K562 (cell line): ENCODE data around the gene MALAT1. TPM values are rescaled to one million over a fixed set of nuclear protein-coding genes. Genes with fewer than 3 reads are reported as not detected.

Experiments used
- AFF4 ChIP-seq: sonication (generic); formaldehyde crosslinking; IDR thresholded peaks from 2 replicates; pipeline ENCODE4 v1.8.0; 2023; ENCODE audit warnings: mild to moderate bottlenecking, missing genetic modification reagents
- ATF3 ChIP-seq, 2 experiments: fragments of 450-650 bp in 1 of 2; sonication (generic) in 1 of 2; formaldehyde crosslinking in 1 of 2; IDR thresholded peaks in 1 of 2; conservative IDR thresholded peaks in 1 of 2; 2 replicates each; pipeline versions ENCODE4 v1.6.1 to v1.8.1; 2016 to 2023; ENCODE audit warnings: mild to moderate bottlenecking in 2 of 2, moderate library complexity in 2 of 2, inconsistent platforms in 1 of 2, missing genetic modification reagents in 1 of 2
- BRD4 ChIP-seq: fragments of 200-600 bp; sonication (generic); IDR thresholded peaks from 2 replicates; pipeline ENCODE4 v1.6.1; 2017; ENCODE audit warnings: inconsistent platforms
- C11orf30 ChIP-seq: fragments of 450-650 bp; IDR thresholded peaks from 2 replicates; pipeline ENCODE4 v1.6.1; 2016; ENCODE audit warnings: low read depth, mild to moderate bottlenecking
- CHD4 ChIP-seq: fragments of 200-600 bp; sonication (generic); IDR thresholded peaks from 3 replicates; pipeline ENCODE4 v1.6.1; 2012; ENCODE audit warnings: low read depth, mild to moderate bottlenecking, mixed read lengths, low read length, inconsistent platforms; ENCODE audit not compliant: insufficient read depth, insufficient replicate concordance, poor library complexity, severe bottlenecking
- CREM ChIP-seq: IDR thresholded peaks from 2 replicates; pipeline ENCODE4 v1.6.1; 2014; ENCODE audit warnings: antibody characterized with exemption, low read depth
- DDX20 ChIP-seq: fragments of 450-650 bp; IDR thresholded peaks from 2 replicates; pipeline ENCODE4 v1.6.1; 2016; ENCODE audit warnings: missing genetic modification characterization, low read depth, mild to moderate bottlenecking, missing compliant biosample characterization, moderate library complexity
- EWSR1 ChIP-seq: fragments of 450-650 bp; IDR thresholded peaks from 2 replicates; pipeline ENCODE4 v1.6.1; 2018; ENCODE audit warnings: borderline replicate concordance, mild to moderate bottlenecking, low read depth, moderate library complexity; ENCODE audit not compliant: partially characterized antibody
- GTF2E2 ChIP-seq: fragments of 200-800 bp; sonication (Bioruptor generic); IDR thresholded peaks from 2 replicates; pipeline ENCODE4 v1.6.1; 2016; ENCODE audit warnings: missing genetic modification characterization, missing compliant biosample characterization
- HLTF ChIP-seq: fragments of 450-650 bp; IDR thresholded peaks from 2 replicates; pipeline ENCODE4 v1.6.1; 2016
- KDM1A ChIP-seq, 2 experiments: fragments of 450-650 bp; IDR thresholded peaks; 2 replicates each; pipeline ENCODE4 v1.6.1; 2016; ENCODE audit warnings: mild to moderate bottlenecking in 2 of 2
- MEIS2 ChIP-seq: fragments of 450-650 bp; IDR thresholded peaks from 2 replicates; pipeline ENCODE4 v1.6.1; 2014; ENCODE audit warnings: mild to moderate bottlenecking; ENCODE audit not compliant: partially characterized antibody
- MXD1 ChIP-seq: fragments of 250-450 bp; sonication (Bioruptor Pico); IDR thresholded peaks from 2 replicates; pipeline ENCODE4 v1.8.0; 2021; ENCODE audit warnings: borderline replicate concordance, mild to moderate bottlenecking, moderate library complexity; ENCODE audit not compliant: poor library complexity, severe bottlenecking
- MYC ChIP-seq, 2 experiments: fragments of 250-450 bp in 1 of 2; sonication (Bioruptor Pico) in 1 of 2; IDR thresholded peaks; 2 replicates each; pipeline versions ENCODE4 v1.5.1 to v1.6.1; 2012 to 2021; ENCODE audit warnings: low read depth in 2 of 2, borderline replicate concordance in 1 of 2, improper control_type of control experiment in 1 of 2, low read length in 1 of 2, mild to moderate bottlenecking in 1 of 2, moderate library complexity in 1 of 2
- OTX1 ChIP-seq: fragments of 450-650 bp; formaldehyde crosslinking; IDR thresholded peaks from 2 replicates; pipeline ENCODE4 v1.4.0; 2022; ENCODE audit warnings: mild to moderate bottlenecking
- SMARCA4 ChIP-seq: fragments of 450-650 bp; IDR thresholded peaks from 2 replicates; pipeline ENCODE4 v1.6.1; 2016
- SRSF1 ChIP-seq: fragments of 200-400 bp; formaldehyde crosslinking; IDR thresholded peaks from 2 replicates; pipeline ENCODE4 v1.6.1; 2017; ENCODE audit warnings: mild to moderate bottlenecking, low read depth, low read length, moderate library complexity
- TCF15 ChIP-seq: fragments of 250-450 bp; sonication (Bioruptor Pico); IDR thresholded peaks from 2 replicates; pipeline ENCODE4 v1.8.0; 2022; ENCODE audit warnings: moderate library complexity, mild to moderate bottlenecking, inconsistent platforms
- TCF7L2 ChIP-seq: fragments of 150-350 bp; IDR thresholded peaks from 2 replicates; pipeline ENCODE4 v1.6.1; 2016; ENCODE audit warnings: low read depth, mild to moderate bottlenecking, low read length, moderate library complexity
- ZC3H8 ChIP-seq: fragments of 450-650 bp; IDR thresholded peaks from 2 replicates; pipeline ENCODE4 v1.6.1; 2017
- ZNF23 ChIP-seq: fragments of 250-450 bp; sonication (Bioruptor Pico); IDR thresholded peaks from 2 replicates; pipeline ENCODE4 v1.4.0; 2020; ENCODE audit warnings: mild to moderate bottlenecking
- ZNF644 ChIP-seq: fragments of 200-800 bp; sonication (Bioruptor generic); IDR thresholded peaks from 2 replicates; pipeline ENCODE4 v1.6.1; 2016; ENCODE audit warnings: low read depth, missing genetic modification characterization, missing compliant biosample characterization
- polyA plus RNA-seq, 8 experiments: library from polyadenylated mRNA; depleted of rRNA in 4 of 8; stranded (reverse) in 5 of 8; unstranded in 3 of 8; fragments of >200 nt; fragmentation: Nextera tagmentation in 2 of 8; fragmentation: Illumina TruSeq in 1 of 8; extraction: Ambion mirVana in 2 of 8; extraction: Trizol in 1 of 8; gene quantifications; 2 replicates each; pipeline versions ENCODE4 v1.2.1 to v1.2.3, GENCODE V29; 2011 to 2014; ENCODE audit warnings: inconsistent platforms in 1 of 8, missing spikeins in 1 of 8
- total RNA-seq, 7 experiments: library from RNA; depleted of rRNA in 6 of 7; stranded (reverse); fragments of >200 nt in 6 of 7; fragmentation: Illumina TruSeq in 2 of 7; extraction: Trizol in 2 of 7; gene quantifications; 2 replicates each; pipeline versions ENCODE4 v1.2.1 to v1.2.3, GENCODE V29; 2011 to 2021; ENCODE audit warnings: low replicate concordance in 1 of 7

The MALAT1 gene
- total and polyA plus RNA-seq, 9 of the 15 experiments (the other 6 are each of a cell fraction or from before 2014, with no cell fraction given): 363 to 8,715 (median 2,351) TPM

GRCh38 chr11:65505466-65506289 lies 6.8 kb downstream of the MALAT1 start (continued):
- peak; percentile 90 for TF ChIP-seq AFF4
- TF ChIP-seq EWSR1: peak; percentile 94
- TF ChIP-seq HLTF: no peak
- TF ChIP-seq OTX1 (CRISPR knock-in tag): peak; percentile 89
- no peak for TF ChIP-seq CREM
- TF ChIP-seq MXD1 (CRISPR knock-in tag): no peak
- no peak; the same call in 1 of the 2 replicates for TF ChIP-seq BRD4
- no peak for TF ChIP-seq TCF7L2
- peak; percentile 77 for TF ChIP-seq ZNF23 (CRISPR knock-in tag)
- TF ChIP-seq GTF2E2 (tag): peak; percentile 71; the same call in 1 of the 2 replicates
- no peak for TF ChIP-seq TCF15 (CRISPR knock-in tag)
- TF ChIP-seq MYC (IDR thresholded peaks at IDR 0.05; ENCODE audit: low read depth, low read length): no peak
- no peak; the same call in 1 of the 2 replicates for TF ChIP-seq MYC (CRISPR knock-in tag; IDR thresholded peaks at IDR 0.05; ENCODE audit: borderline replicate concordance, low read depth)
- no peak for TF ChIP-seq SMARCA4
- TF ChIP-seq SRSF1: no peak
- no peak for TF ChIP-seq ZNF644 (tag)
- TF ChIP-seq KDM1A (IDR thresholded peaks at IDR 0.05): peak; percentile 4 to 9; a peak in 1 of 4 replicates
- no peak for TF ChIP-seq ZC3H8
- no peak for TF ChIP-seq C11orf30
- TF ChIP-seq DDX20: no peak
- no peak for TF ChIP-seq ATF3 (IDR thresholded peaks at IDR 0.05)
- no peak for TF ChIP-seq ATF3 (CRISPR knock-in tag; conservative IDR thresholded peaks at IDR 0.05)
- TF ChIP-seq MEIS2: no peak
- no peak for TF ChIP-seq CHD4
